Neural cell (in vitro differentiated cells): ENCODE measurements around the gene CKAP5.

ENCODE experiments used
- EP300 ChIP-seq: fragments of 450-650 bp; conservative IDR thresholded peaks from 2 replicates; pipeline ENCODE4 v1.6.1; 2014; ENCODE audit warnings: antibody characterized with exemption, mild to moderate bottlenecking, moderate library complexity; ENCODE audit not compliant: poor library complexity, severe bottlenecking
- EZH2 ChIP-seq: fragments of 200-600, 300-800 bp; shearing (Covaris generic), sonication (generic); IDR thresholded peaks from 2 replicates; pipeline ENCODE4 v1.6.1; 2014; ENCODE audit warnings: antibody characterized with exemption, low read length, borderline replicate concordance, mild to moderate bottlenecking; ENCODE audit not compliant: insufficient read depth, poor library complexity, severe bottlenecking
- MXI1 ChIP-seq: fragments of 450-650 bp; conservative IDR thresholded peaks from 2 replicates; pipeline ENCODE4 v1.6.1; 2014; ENCODE audit warnings: antibody characterized with exemption, mild to moderate bottlenecking; ENCODE audit not compliant: poor library complexity, severe bottlenecking
- POLR2AphosphoS5 ChIP-seq: IDR thresholded peaks from 2 replicates; pipeline ENCODE4 v1.6.1; 2012
- RAD21 ChIP-seq: fragments of 450-650 bp; conservative IDR thresholded peaks from 2 replicates; pipeline ENCODE4 v1.6.1; 2014; ENCODE audit warnings: antibody characterized with exemption, mild to moderate bottlenecking, moderate library complexity
- SMC3 ChIP-seq: fragments of 450-650 bp; conservative IDR thresholded peaks from 2 replicates; pipeline ENCODE4 v1.6.1; 2014; ENCODE audit warnings: antibody characterized with exemption, mild to moderate bottlenecking, moderate library complexity; ENCODE audit not compliant: poor library complexity
- TF ChIP-seq, protein P1 (sequence below): fragments of 450-650 bp; IDR thresholded peaks from 2 replicates; pipeline ENCODE4 v1.5.1; 2014; ENCODE audit warnings: antibody characterized with exemption, mild to moderate bottlenecking, moderate library complexity; ENCODE audit not compliant: poor library complexity, severe bottlenecking
- TF ChIP-seq, protein P2 (sequence below): IDR thresholded peaks from 2 replicates; pipeline ENCODE4 v1.6.1; 2012; ENCODE audit warnings: borderline replicate concordance

DNA sequence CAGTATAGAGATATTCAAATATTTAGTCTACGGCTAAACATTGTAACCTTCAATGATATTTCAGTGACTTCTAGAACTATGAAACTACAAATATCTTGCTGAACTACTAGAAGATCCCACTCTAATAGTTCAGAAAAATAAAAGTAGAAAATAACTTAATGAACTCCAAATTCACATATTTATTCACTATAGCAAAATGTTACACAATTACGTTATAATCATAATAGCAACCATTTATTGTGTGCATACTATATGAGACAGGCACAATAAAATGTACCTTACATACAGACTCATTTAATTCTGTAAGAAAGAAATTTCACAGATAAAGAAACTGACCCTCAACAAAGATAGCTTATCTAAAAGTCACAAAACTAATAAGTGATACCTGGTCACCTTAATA is 69.2 kb downstream of the CKAP5 start:
- TF ChIP-seq, protein P1, sequence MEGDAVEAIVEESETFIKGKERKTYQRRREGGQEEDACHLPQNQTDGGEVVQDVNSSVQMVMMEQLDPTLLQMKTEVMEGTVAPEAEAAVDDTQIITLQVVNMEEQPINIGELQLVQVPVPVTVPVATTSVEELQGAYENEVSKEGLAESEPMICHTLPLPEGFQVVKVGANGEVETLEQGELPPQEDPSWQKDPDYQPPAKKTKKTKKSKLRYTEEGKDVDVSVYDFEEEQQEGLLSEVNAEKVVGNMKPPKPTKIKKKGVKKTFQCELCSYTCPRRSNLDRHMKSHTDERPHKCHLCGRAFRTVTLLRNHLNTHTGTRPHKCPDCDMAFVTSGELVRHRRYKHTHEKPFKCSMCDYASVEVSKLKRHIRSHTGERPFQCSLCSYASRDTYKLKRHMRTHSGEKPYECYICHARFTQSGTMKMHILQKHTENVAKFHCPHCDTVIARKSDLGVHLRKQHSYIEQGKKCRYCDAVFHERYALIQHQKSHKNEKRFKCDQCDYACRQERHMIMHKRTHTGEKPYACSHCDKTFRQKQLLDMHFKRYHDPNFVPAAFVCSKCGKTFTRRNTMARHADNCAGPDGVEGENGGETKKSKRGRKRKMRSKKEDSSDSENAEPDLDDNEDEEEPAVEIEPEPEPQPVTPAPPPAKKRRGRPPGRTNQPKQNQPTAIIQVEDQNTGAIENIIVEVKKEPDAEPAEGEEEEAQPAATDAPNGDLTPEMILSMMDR: no peak
- TF ChIP-seq EZH2 (no peak), EP300 (no peak), SMC3 (no peak), POLR2AphosphoS5 (no peak), RAD21 (no peak), MXI1 (no peak)
- TF ChIP-seq, protein P2, sequence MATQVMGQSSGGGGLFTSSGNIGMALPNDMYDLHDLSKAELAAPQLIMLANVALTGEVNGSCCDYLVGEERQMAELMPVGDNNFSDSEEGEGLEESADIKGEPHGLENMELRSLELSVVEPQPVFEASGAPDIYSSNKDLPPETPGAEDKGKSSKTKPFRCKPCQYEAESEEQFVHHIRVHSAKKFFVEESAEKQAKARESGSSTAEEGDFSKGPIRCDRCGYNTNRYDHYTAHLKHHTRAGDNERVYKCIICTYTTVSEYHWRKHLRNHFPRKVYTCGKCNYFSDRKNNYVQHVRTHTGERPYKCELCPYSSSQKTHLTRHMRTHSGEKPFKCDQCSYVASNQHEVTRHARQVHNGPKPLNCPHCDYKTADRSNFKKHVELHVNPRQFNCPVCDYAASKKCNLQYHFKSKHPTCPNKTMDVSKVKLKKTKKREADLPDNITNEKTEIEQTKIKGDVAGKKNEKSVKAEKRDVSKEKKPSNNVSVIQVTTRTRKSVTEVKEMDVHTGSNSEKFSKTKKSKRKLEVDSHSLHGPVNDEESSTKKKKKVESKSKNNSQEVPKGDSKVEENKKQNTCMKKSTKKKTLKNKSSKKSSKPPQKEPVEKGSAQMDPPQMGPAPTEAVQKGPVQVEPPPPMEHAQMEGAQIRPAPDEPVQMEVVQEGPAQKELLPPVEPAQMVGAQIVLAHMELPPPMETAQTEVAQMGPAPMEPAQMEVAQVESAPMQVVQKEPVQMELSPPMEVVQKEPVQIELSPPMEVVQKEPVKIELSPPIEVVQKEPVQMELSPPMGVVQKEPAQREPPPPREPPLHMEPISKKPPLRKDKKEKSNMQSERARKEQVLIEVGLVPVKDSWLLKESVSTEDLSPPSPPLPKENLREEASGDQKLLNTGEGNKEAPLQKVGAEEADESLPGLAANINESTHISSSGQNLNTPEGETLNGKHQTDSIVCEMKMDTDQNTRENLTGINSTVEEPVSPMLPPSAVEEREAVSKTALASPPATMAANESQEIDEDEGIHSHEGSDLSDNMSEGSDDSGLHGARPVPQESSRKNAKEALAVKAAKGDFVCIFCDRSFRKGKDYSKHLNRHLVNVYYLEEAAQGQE: no peak
